Progenitor cell of endocrine pancreas (in vitro differentiated cells): Measurements from ENCODE around the gene ADAMTS2. TPM values are rescaled to one million over a fixed set of nuclear protein-coding genes. Genes with fewer than 3 reads are reported as not detected.

Source experiments
- DNase-seq: peaks from one replicate; pipeline ENCODE4 v3.0.0; 2021; ENCODE audit warnings: low spot score; ENCODE audit not compliant: unreplicated experiment
- H3K27ac Mint-ChIP-seq: 2 replicates; pipeline ENCODE4 v1.8.0; 2021; ENCODE audit warnings: mild to moderate bottlenecking, moderate library complexity, mixed read lengths
- H3K27me3 Mint-ChIP-seq: 2 replicates; pipeline ENCODE4 v1.8.0; 2021; ENCODE audit warnings: mixed read lengths
- H3K36me3 Mint-ChIP-seq: 2 replicates; pipeline ENCODE4 v1.8.0; 2022; ENCODE audit warnings: mixed read lengths; ENCODE audit not compliant: insufficient read depth
- H3K4me1 Mint-ChIP-seq: 2 replicates; pipeline ENCODE4 v1.8.0; 2021; ENCODE audit warnings: low read depth, mixed read lengths
- H3K4me3 Mint-ChIP-seq: 2 replicates; pipeline ENCODE4 v1.8.0; 2021; ENCODE audit warnings: low read depth, mild to moderate bottlenecking, moderate library complexity, mixed read lengths
- H3K9me3 Mint-ChIP-seq: 2 replicates; pipeline ENCODE4 v1.8.0; 2021; ENCODE audit warnings: low read depth, mixed read lengths
- CTCF ChIP-seq: fragments of 200-600 bp; sonication (generic); IDR thresholded peaks from one replicate; pipeline ENCODE4 v1.5.0; 2021; ENCODE audit warnings: antibody characterized with exemption, mild to moderate bottlenecking; ENCODE audit not compliant: unreplicated experiment
- total RNA-seq: library from RNA; stranded (reverse); gene quantifications from 2 replicates; pipeline ENCODE4 v1.2.1, GENCODE V29; 2021

The ADAMTS2 gene
- total RNA-seq, 1 donor from 2014 or later, result 2.5 TPM

GRCh38 chr5:179089502-179089901 is 255.8 kb downstream of the ADAMTS2 start:
- Mint-ChIP-seq H3K27ac (no peak overlapping the region), H3K9me3 (peaks cover 60% of the 10 kb centered on the region), H3K4me3 (no peak overlapping the region), H3K4me1 (no peaks in the 10 kb centered on the region), H3K36me3 (peaks cover 4% of the 10 kb centered on the region), H3K27me3 (no peaks in the 10 kb centered on the region)
- no peak for TF ChIP-seq CTCF
- no peak for DNase-seq

GRCh38 chr5:179080724-179081123 is 264.5 kb downstream of the ADAMTS2 start:
- no peak for DNase-seq
- peaks cover 64% of the 10 kb centered on the region for H3K9me3 Mint-ChIP-seq
- H3K36me3 Mint-ChIP-seq, result peaks cover 65% of the 10 kb centered on the region
- no peaks in the 10 kb centered on the region for H3K4me1 Mint-ChIP-seq
- H3K4me3 Mint-ChIP-seq, result no peak overlapping the region
- no peak overlapping the region for H3K27ac Mint-ChIP-seq
- H3K27me3 Mint-ChIP-seq, result no peaks in the 10 kb centered on the region
- no peak for TF ChIP-seq CTCF

DNA sequence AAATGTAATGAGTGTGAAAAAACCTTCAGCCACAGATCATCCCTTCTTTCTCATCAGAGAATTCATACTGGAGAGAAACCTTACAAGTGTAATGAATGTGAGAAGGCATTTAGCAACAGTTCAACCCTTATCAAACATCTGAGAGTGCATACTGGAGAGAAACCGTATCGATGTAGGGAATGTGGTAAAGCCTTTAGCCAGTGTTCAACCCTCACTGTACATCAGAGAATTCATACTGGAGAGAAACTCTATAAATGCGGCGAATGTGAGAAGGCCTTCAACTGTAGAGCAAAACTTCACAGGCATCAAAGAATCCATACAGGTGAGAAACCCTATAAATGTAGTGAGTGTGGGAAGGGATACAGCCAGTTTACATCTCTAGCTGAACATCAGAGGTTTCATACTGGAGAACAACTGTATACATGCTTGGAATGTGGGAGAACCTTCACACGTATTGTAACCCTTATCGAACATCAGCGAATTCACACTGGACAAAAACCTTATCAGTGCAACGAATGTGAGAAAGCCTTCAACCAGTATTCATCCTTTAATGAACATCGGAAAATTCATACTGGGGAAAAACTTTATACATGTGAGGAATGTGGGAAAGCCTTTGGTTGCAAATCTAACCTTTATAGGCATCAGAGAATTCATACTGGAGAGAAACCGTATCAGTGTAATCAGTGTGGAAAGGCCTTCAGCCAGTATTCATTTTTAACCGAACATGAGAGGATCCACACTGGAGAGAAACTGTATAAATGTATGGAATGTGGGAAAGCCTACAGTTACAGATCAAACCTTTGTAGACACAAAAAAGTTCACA is 265.9 kb downstream of the ADAMTS2 start:
- Mint-ChIP-seq H3K4me1 (no peaks in the 10 kb centered on the region), H3K36me3 (peaks cover 71% of the 10 kb centered on the region), H3K9me3 (peaks cover 64% of the 10 kb centered on the region)

GRCh38 chr5:179065703-179066102 is 279.6 kb downstream of the ADAMTS2 start:
- no peak overlapping the region for H3K4me3 Mint-ChIP-seq
- no peak for DNase-seq
- H3K9me3 Mint-ChIP-seq, result peaks cover 62% of the 10 kb centered on the region
- H3K27me3 Mint-ChIP-seq, result no peaks in the 10 kb centered on the region
- TF ChIP-seq CTCF, result no peak
- H3K36me3 Mint-ChIP-seq, result peaks cover 79% of the 10 kb centered on the region
- no peaks in the 10 kb centered on the region for H3K4me1 Mint-ChIP-seq
- H3K27ac Mint-ChIP-seq, result no peak overlapping the region

More for the DNA sequence above, 265.9 kb downstream of the ADAMTS2 start:
- H3K27me3 Mint-ChIP-seq, result no peaks in the 10 kb centered on the region
- H3K27ac Mint-ChIP-seq, result no peak overlapping the region
- no peak for DNase-seq
- no peak overlapping the region for H3K4me3 Mint-ChIP-seq
- TF ChIP-seq CTCF, result no peak

DNA sequence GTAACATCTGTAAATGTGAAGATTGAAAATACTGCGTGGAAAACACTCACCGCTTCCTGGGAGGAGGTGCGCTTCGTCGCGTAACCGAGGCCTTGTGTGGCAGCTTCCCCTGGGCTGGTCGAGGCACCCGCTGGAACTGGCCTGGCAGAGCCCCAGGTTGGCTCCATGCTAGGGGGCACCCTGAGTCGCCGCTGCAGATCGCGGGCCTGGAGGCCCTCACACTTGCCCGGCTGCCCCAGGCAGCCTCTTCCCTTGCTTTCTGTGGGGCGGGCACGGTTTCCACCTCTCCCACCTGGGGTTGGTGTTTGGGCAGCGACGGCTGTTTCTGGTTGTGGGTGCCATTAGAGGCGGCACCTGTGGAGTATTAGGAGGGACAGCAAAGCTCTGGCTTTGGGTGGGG is 284.2 kb downstream of the ADAMTS2 start:
- Mint-ChIP-seq H3K9me3 (peaks cover 50% of the 10 kb centered on the region), H3K36me3 (peaks cover 43% of the 10 kb centered on the region), H3K27me3 (peaks cover 3% of the 10 kb centered on the region), H3K27ac (peak overlapping the region; percentile 67), H3K4me1 (no peaks in the 10 kb centered on the region), H3K4me3 (peak overlapping the region; percentile 77)
- no peak for DNase-seq
- TF ChIP-seq CTCF, result no peak

Other genes starting within 250 kb of the ADAMTS2 start
- gene RUFY1, start 205.1 kb upstream of the ADAMTS2 start, total RNA-seq, result 69.1 and 71.2 TPM in 2 replicates